Activated gamma-delta T cell treated with anti-CD3 and anti-CD28 coated beads, Interleukin-2, amount 50 U/mL, for 16 hours (primary cell): ENCODE results near the gene LRMDA.

Source experiments
- DNase-seq: peaks from one replicate; pipeline ENCODE4 v3.0.0-alpha.2; 2020; ENCODE audit warnings: low read depth

The LRMDA gene

GRCh38 chr10:75957314-75958120 lies 526.1 kb downstream of the LRMDA start:
- DNase-seq = no peak

DNA sequence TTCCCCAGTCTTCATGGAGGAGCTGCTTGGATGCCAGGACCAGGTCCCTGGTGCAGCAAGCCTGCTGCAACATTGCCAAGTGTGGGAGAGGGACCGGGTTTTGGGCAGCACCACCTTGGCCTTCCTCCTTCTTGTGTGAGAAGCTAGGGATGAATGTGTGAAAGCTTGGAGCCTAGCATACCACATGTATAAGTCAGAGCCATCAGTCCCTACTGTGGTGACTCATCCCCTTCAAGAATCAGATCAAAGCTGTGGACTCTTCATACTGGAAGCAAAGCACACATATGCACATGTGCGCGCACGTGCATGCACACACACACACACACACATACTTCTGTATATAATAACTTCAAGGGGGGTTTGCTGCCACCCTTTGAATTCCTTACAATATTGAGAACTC lies 527.8 kb downstream of the LRMDA start:
- no peak for DNase-seq

GRCh38 chr10:75959912-75960311 lies 528.5 kb downstream of the LRMDA start:
- DNase-seq = no peak

GRCh38 chr10:75962395-75963061 lies 531.1 kb downstream of the LRMDA start:
- no peak for DNase-seq

- DNase-seq = no peak
Measured at GRCh38 chr10:75967491-75967890, 536.1 kb downstream of the LRMDA start.

DNA sequence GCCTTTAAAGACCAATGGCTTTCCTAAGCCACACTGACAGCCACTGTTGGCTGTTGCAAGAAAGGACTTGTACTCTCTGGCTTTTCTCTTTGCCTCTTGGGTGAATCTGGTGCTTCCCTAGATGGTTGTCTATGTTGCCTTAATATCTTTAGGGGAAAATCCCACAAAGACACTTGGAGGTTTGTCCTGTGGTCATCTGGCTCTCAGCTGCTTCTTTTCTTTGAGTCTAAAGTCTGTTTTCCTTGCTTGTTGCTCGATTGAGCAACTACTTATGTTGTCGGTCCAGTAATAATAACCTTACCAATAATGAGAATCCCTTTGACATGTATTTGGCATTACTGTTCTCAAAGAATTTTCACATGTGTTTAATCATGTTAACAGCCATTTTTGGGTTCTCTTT lies 537.6 kb downstream of the LRMDA start:
- DNase-seq = no peak

DNA sequence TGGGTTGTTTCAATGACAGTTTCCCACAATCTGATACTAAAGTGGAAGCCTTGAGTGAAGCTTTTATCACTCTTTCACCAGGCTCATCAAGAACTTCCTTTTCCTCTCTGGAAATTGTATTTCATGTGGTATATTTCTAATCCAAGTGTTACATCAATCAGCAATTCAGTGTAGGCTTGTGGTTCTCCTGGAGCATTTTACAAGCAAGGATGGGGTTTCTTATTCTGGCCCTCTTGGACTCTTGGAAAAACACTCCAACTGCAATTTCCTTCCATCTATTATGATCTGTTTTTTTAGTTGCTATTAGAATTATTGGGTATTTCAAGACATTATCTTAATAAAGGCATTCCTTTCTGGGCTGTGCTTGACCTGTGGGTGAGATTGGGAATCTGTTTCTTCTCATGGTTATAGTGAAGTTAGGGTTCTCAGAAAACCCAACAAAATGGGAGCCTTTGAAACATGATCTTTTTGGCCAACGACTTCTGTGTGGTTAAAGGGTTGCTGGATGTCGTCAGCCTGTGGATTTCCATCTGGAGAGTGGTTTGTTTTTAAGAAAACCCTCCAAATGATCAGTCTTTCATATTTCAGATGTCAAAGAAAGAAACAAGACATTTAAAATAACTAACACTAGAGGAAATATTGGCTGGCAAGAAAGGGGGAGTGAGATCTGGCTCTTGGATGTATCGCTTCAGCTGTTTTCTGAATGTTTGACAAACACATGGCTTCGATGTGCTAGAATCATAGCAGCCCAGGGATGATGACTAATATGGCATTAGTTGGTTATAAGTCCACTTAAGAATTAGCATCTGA lies 540.2 kb downstream of the LRMDA start:
- DNase-seq = no peak

DNA sequence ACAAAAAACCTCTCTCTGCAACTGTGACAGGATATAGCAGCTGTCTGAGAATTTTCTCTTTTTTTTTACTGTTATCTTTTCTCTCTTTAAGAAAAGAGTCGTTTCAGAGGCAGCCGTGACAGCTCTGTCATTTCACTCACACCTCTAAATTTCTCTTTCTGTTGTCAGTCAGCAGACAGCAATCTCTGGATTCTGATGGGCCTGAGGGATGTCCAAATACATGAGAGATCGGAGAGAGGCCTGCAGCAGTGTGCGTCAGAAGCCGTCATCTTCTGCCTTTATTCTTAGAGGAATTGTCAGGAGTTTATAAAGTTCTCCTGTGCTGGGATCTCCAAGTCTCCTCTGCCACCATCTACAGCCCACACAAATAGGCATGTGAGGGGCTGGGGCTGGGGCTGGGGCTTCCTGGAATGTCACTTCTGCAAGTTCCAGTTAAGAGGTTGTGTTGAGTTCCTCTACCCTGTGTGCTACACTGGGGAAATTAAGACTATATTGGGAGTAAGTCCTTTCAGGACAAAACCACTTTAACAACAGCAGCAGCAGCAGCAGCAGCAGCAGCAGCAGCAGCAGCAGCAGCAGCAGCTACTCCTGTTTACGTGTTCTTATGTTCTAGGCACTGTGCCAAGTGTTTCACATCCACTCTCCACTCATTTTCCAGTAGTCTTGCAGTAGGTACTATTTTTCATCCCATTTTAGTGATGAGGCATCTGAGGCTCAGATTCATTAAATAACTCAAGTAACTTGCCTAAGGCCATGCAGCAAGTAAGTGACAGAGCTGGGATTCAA lies 541.3 kb downstream of the LRMDA start:
- DNase-seq = no peak

DNA sequence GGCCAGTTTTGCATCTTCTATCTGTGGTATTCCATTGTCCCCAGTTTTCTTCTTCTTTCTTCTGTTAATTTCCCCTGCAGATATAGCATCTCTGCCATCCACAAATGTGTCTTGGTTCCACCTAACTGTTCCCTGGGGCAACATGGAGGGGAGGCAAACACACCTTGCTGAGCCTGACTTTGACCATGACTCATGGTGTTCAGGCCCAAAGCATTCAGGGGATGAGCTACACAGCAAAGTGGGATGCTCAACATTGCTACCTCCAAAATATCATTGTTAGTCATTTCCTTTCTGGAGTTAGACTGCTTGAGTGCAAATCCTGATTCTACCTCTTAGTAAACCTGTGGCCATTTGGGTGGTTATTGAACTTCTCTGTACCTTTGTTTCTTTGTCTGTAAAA lies 542.7 kb downstream of the LRMDA start:
- DNase-seq = no peak

DNA sequence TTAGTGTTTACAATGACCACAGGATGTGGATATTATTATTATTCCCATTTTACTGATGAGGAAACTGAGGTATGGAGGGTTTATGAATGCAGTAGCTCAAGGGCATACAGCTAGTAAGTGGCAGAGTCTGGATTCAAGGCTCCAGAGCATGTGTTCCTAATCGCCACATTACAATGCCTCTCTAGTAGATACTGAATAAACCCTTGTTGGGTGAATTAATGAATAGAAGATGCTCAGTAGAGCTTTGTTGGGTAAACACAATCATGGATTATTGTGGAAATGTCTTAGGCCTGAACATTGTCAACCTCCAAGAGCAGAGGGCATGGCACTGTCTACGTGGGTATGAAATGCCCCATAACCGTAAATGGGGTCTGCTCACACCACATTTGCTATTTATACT lies 545.3 kb downstream of the LRMDA start:
- no peak for DNase-seq

DNA sequence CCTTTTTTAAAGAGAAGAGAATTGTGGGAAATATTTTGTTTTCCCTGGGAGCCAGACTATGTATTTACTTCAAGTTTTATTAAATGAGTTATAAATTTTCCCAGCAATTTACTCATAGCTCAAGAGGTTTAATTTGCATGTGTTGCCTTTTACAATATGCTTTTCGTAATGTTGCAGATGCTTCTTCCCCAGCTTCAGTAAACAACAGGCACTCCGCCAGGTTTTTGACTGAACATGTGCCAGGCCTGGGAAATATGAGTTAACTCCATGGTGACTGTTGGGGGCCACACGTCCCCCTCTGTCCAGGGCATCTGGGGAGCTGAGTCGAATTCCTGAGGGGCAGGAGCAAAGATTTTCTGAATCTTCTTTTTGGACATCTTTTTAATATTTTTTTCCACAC lies 545.7 kb downstream of the LRMDA start:
- no peak for DNase-seq

DNA sequence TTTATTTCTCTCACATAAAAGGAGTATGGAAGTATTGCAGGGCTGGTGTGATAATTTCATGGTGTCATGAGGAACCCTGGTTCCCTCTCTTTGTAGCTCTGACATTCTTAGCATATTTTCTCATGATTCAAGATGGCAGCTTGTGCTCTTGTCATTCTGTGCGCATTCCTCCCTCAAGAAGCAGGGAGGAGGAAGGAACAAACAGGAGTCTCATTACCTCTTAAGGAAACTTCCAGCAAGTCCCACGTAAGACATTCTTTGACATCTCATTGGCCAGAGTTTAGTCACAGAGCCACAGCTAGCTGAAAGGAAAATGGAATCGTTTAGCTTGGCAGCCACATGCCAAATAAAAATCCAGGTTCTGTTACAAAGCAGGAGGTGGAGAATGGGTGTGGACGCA lies 546.8 kb downstream of the LRMDA start:
- no peak for DNase-seq

DNA sequence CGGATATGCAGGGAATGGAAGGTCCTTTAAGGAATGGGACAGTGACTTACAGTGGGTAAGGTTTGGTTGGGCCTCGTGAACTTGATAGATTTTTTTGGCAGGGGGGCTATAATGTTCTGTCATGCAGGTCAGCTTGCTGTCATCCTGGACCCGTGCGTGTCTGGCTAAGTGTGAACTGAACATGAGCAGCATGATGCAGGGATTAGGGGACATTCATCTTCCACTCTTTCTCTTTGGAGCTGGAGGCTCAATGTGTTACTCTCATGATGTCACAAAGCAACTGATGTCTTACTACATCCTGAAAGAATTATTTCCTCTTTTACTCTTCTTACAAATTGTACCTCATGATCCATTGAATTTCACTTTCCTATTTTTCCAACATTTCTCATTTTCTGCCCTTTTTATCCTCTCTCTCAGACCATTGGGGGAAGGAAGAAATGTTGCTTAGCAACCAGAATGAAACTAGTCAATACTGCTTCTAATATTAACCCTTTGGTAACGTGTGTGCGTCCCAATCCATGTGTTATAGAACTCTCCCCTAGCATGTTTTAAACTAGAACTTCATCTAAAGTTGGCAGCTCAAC lies 549.1 kb downstream of the LRMDA start:
- DNase-seq = no peak

DNA sequence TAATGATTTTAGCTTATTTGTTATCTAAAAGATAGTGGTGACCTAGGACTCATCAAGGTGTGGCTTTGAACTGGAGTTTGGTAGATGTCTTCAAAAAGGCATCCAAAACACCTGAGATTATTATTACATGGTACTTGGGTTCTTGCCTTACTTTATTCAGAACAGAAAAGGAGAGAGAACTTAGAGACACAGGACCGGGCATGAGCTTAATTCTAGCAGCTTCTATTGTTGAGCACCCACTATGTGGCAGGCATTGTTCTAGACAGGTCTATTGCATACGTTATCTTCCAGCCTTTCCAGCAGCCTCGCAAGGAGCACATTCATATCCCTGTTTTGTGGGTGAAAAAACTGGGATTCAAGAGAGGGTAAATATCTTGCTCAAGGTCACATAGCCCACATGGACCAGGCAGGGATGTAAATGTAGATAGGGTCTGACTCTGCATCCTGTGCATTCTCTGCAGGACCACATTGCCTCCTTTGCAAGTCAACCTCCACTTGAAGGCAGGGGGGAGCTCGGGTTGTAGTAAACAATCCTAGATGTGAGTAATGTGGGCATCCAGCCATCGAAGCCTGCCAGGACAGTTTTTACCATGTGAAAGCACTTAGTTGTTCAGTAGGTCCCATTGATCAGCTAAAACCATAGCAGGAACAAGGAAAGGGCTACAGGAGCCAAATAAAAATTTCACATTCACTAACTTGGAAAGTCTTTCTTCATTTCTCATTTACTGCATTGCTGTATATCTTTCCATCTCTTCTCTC lies 551.4 kb downstream of the LRMDA start:
- no peak for DNase-seq

- no peak for DNase-seq
Measured at GRCh38 chr10:75984067-75984466, 552.6 kb downstream of the LRMDA start.

GRCh38 chr10:75987616-75988015 lies 556.2 kb downstream of the LRMDA start:
- DNase-seq = no peak

GRCh38 chr10:75994357-75995040 lies 563.1 kb downstream of the LRMDA start:
- DNase-seq = no peak

GRCh38 chr10:75995041-75995430 lies 563.6 kb downstream of the LRMDA start:
- no peak for DNase-seq

DNA sequence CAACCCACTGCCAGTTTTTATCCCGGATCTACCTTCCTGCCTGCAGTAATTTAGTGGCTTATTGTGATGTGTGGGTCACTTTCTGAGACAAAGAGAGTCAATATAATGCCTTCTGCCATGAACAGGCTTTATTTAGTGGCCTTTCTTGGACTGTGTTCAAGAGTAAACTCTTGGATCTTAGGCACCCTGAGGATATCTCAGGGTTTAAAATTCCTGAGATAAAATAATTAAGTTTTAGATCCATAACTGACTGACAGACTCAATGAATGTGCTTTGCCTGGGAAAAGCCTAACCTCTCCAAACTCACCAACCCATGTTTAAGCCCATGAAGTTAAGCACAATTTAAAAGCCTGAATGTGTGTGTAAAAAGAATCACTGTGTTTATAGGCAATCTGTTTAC lies 564.3 kb downstream of the LRMDA start:
- DNase-seq = no peak

- no peak for DNase-seq
Measured at GRCh38 chr10:75999001-75999400, 567.6 kb downstream of the LRMDA start.
